LNCaP clone FGC (cell line): ENCODE results near the gene METTL2B.

Experiments
- DNase-seq: peaks from one replicate; pipeline ENCODE4 v3.0.0-alpha.2; 2011; ENCODE audit warnings: low read depth
- H3K4me3 ChIP-seq: 2 replicates; pipeline ENCODE4 v1.5.1; 2011; ENCODE audit warnings: mild to moderate bottlenecking, low read depth, low read length, control low read depth
- CTCF ChIP-seq: IDR thresholded peaks from 2 replicates; pipeline ENCODE4 v1.5.1; 2012; ENCODE audit warnings: mild to moderate bottlenecking; ENCODE audit not compliant: control insufficient read depth, insufficient read depth; ENCODE audit errors: extremely low read depth

The METTL2B gene

GRCh38 chr7:128435327-128435686 lies 41.2 kb upstream of the METTL2B start:
- TF ChIP-seq CTCF, result no peak
- H3K4me3 ChIP-seq, result no peak overlapping the region
- no peak for DNase-seq

DNA sequence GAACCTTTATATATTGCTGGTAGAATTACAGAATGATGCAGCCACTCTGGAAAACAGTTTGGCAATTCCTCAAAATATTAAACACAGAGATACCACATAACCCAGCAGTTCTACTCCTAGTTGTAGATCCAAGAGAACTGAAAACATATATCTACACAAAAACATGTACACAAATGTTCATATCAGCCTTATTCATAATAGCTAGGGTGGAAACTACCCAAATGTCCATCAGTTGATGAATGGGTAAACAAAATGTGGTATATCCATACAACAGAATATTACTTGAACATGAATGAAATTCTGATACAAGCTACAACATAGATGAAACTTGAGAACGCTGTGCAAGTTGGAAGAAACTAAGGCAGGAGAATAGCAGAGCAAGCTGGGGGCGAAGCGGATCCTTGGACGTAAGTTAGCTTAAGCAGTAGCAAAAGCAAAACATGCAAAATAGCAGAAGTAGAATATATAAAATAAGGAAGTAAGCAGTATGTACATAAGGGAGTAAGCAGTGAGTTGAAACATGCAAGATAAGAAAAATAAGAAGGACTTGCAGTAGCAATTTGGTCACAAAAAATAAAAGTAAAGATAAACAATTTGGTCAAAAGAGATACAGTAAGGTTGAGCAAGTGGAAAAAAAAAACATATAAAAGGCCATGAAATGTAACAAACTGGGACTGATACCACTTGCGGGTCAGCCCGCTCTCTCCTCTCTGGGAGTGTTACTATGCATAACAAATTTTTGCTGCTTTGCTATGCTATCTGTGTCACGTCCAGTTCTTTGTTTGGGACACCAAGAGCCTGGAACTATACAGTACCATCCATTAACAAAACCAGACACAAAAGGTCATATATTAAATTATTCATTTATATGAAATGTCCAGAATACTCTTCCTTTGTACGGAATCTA lies 38.9 kb upstream of the METTL2B start:
- no peak overlapping the region for H3K4me3 ChIP-seq
- no peak for DNase-seq
- no peak for TF ChIP-seq CTCF

DNA sequence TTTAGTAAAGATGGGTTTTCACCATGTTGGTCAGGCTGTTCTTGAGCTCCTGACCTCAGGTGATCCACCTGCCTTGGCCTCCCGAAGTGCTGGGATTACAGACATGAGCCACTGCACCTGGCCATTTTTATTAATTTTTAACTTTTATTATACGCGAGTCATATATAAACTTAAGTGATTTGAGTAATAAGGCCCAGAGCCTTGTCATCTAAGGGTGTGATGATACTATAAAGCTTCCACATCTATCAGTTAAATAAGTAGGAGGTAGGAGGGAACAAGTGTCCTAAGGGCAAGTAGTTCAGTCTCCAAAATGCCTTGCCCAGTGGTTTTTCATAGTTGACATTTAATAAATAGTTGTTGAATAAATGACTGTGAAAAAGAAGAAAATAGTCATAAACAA lies 34.2 kb upstream of the METTL2B start:
- no peak for DNase-seq
- no peak overlapping the region for H3K4me3 ChIP-seq
- no peak for TF ChIP-seq CTCF

GRCh38 chr7:128443831-128444600 lies 32.5 kb upstream of the METTL2B start:
- TF ChIP-seq CTCF, result no peak
- H3K4me3 ChIP-seq, result no peak overlapping the region
- no peak for DNase-seq

GRCh38 chr7:128446306-128446705 lies 30.2 kb upstream of the METTL2B start:
- no peak for DNase-seq
- no peak overlapping the region for H3K4me3 ChIP-seq
- no peak for TF ChIP-seq CTCF

- no peak for DNase-seq
- no peak for TF ChIP-seq CTCF
These were observed 28.5 kb upstream of the METTL2B start for GRCh38 chr7:128447941-128448564.

More at GRCh38 chr7:128447941-128448564, 28.5 kb upstream of the METTL2B start:
- no peak overlapping the region for H3K4me3 ChIP-seq
